Left renal cortex interstitium (tissue), 4 donors: Measurements from ENCODE around the gene OR5H15. TPM values are rescaled to one million over a fixed set of nuclear protein-coding genes. Genes with fewer than 3 reads are reported as not detected.

Source experiments
- polyA plus RNA-seq, 4 donors: library from polyadenylated mRNA; unstranded; fragments of 120-200 nt; gene quantifications; one replicate each; pipeline ENCODE4 v1.2.1, GENCODE V29; 2013; ENCODE audit not compliant: insufficient read length in 4 of 4

The OR5H15 gene
- polyA plus RNA-seq, 4 donors, result not detected

Other genes starting within 250 kb of the OR5H15 start
- gene RIOX2, start 194.3 kb upstream of the OR5H15 start, polyA plus RNA-seq, result 10 to 100 TPM; 35.6 to 41.4 (median 38.2) TPM
- under 1 TPM in 1 of 4 donors, not detected in 3; 0.11 TPM for gene GABRR3, start 131.4 kb upstream of the OR5H15 start, polyA plus RNA-seq
- not detected for gene OR5AC2, start 79.5 kb upstream of the OR5H15 start, polyA plus RNA-seq
- under 1 TPM in 2 of 4 donors, not detected in 2; 0.03 to 0.05 TPM for gene OR5H1, start 36.0 kb upstream of the OR5H15 start, polyA plus RNA-seq
- under 1 TPM in 1 of 4 donors, not detected in 3; 0.05 TPM for gene OR5H14, start 19.2 kb upstream of the OR5H15 start, polyA plus RNA-seq
- not detected for gene OR5H6, start 97.5 kb downstream of the OR5H15 start, polyA plus RNA-seq
- not detected for gene OR5H2, start 115.8 kb downstream of the OR5H15 start, polyA plus RNA-seq
- not detected for gene OR5K4, start 187.2 kb downstream of the OR5H15 start, polyA plus RNA-seq
- gene OR5K3, start 224.0 kb downstream of the OR5H15 start, polyA plus RNA-seq, result not detected